H9 (cell line): ENCODE measurements around the gene DALRD3. TPM values are rescaled to one million over a fixed set of nuclear protein-coding genes. Genes with fewer than 3 reads are reported as not detected.

Experiments
- DNase-seq: peaks from one replicate; pipeline ENCODE4 v3.0.0-alpha.2; 2017
- H2AFZ ChIP-seq: one replicate; pipeline ENCODE4 v1.6.1; 2013; ENCODE audit warnings: mild to moderate bottlenecking, low read length, control low read depth, moderate library complexity
- H2AK5ac ChIP-seq: 2 replicates; pipeline ENCODE4 v1.6.1; 2013; ENCODE audit warnings: low read length, control low read depth, mixed read lengths; ENCODE audit not compliant: insufficient read length
- H2BK120ac ChIP-seq: one replicate; pipeline ENCODE4 v1.6.1; 2013; ENCODE audit warnings: low read depth, mild to moderate bottlenecking, low read length, control low read depth, inconsistent platforms; ENCODE audit not compliant: poor library complexity, severe bottlenecking
- H2BK12ac ChIP-seq: 2 replicates; pipeline ENCODE4 v1.6.1; 2013; ENCODE audit warnings: low read length, control low read depth, mixed read lengths, low read depth; ENCODE audit not compliant: insufficient read length
- H2BK15ac ChIP-seq: 2 replicates; pipeline ENCODE4 v1.6.1; 2013; ENCODE audit warnings: low read depth, low read length, control low read depth
- H2BK20ac ChIP-seq: one replicate; pipeline ENCODE4 v1.6.1; 2013; ENCODE audit warnings: low read depth, mild to moderate bottlenecking, low read length, control low read depth, inconsistent platforms; ENCODE audit not compliant: poor library complexity, severe bottlenecking
- H2BK5ac ChIP-seq: 2 replicates; pipeline ENCODE4 v1.6.1; 2013; ENCODE audit warnings: low read length, control low read depth, mixed read lengths; ENCODE audit not compliant: insufficient read length
- H3K14ac ChIP-seq: 2 replicates; pipeline ENCODE4 v1.6.1; 2013; ENCODE audit warnings: low read length, control low read depth; ENCODE audit not compliant: insufficient read depth
- H3K18ac ChIP-seq: 2 replicates; pipeline ENCODE4 v1.6.1; 2013; ENCODE audit warnings: low read depth, mild to moderate bottlenecking, mixed read lengths, low read length, control low read depth; ENCODE audit not compliant: insufficient read length
- H3K23ac ChIP-seq: 2 replicates; pipeline ENCODE4 v1.6.1; 2013; ENCODE audit warnings: low read length, control low read depth, mixed read lengths, low read depth; ENCODE audit not compliant: insufficient read length
- H3K23me2 ChIP-seq: 2 replicates; pipeline ENCODE4 v1.6.1; 2013; ENCODE audit warnings: low read depth, mild to moderate bottlenecking, mixed read lengths, low read length, control low read depth; ENCODE audit not compliant: insufficient read length, poor library complexity, severe bottlenecking
- H3K27ac ChIP-seq: 2 replicates; pipeline ENCODE4 v1.5.1; 2013; ENCODE audit warnings: low read length, control low read depth, mixed read lengths, low read depth; ENCODE audit not compliant: insufficient read length
- H3K27me3 ChIP-seq: 2 replicates; pipeline ENCODE4 v1.6.1; 2013; ENCODE audit warnings: low read length, control low read depth, inconsistent platforms; ENCODE audit not compliant: insufficient read depth
- H3K4ac ChIP-seq: 2 replicates; pipeline ENCODE4 v1.6.1; 2013; ENCODE audit warnings: low read depth, mild to moderate bottlenecking, control low read depth, inconsistent platforms, low read length, moderate library complexity
- H3K4me1 ChIP-seq: 2 replicates; pipeline ENCODE4 v1.6.1; 2013; ENCODE audit warnings: low read length, control low read depth, inconsistent platforms; ENCODE audit not compliant: insufficient read depth
- H3K4me2 ChIP-seq: 2 replicates; pipeline ENCODE4 v1.6.1; 2013; ENCODE audit warnings: low read length, control low read depth, mixed read lengths; ENCODE audit not compliant: insufficient read length, insufficient read depth
- H3K56ac ChIP-seq: 2 replicates; pipeline ENCODE4 v1.6.1; 2013; ENCODE audit warnings: low read depth, mild to moderate bottlenecking, mixed read lengths, low read length, control low read depth; ENCODE audit not compliant: insufficient read length
- H3K79me1 ChIP-seq: 2 replicates; pipeline ENCODE4 v1.6.1; 2013; ENCODE audit warnings: low read depth, mild to moderate bottlenecking, moderate library complexity, low read length, control low read depth, inconsistent platforms; ENCODE audit not compliant: insufficient read depth, poor library complexity, severe bottlenecking
- H3K79me2 ChIP-seq: 2 replicates; pipeline ENCODE4 v1.6.1; 2013; ENCODE audit warnings: low read length, control low read depth, inconsistent platforms; ENCODE audit not compliant: insufficient read depth
- H3K9ac ChIP-seq: 2 replicates; pipeline ENCODE4 v1.6.1; 2013; ENCODE audit warnings: low read length, control low read depth, mixed read lengths; ENCODE audit not compliant: insufficient read length; ENCODE audit errors: extremely low read depth
- H3K9me3 ChIP-seq: one replicate; pipeline ENCODE4 v1.6.1; 2013; ENCODE audit warnings: low read depth, low read length, inconsistent platforms; ENCODE audit not compliant: control insufficient read depth
- H3T11ph ChIP-seq: one replicate; pipeline ENCODE4 v1.6.1; 2013; ENCODE audit warnings: mild to moderate bottlenecking, low read length, control low read depth, inconsistent platforms
- H4K20me1 ChIP-seq: one replicate; pipeline ENCODE4 v1.6.1; 2013; ENCODE audit not compliant: control insufficient read depth, insufficient read length, insufficient read depth
- H4K5ac ChIP-seq: 2 replicates; pipeline ENCODE4 v1.6.1; 2013; ENCODE audit warnings: low read depth, mild to moderate bottlenecking, mixed read lengths, low read length, control low read depth; ENCODE audit not compliant: insufficient read length
- H4K8ac ChIP-seq: replicated peaks from 2 replicates; pipeline ENCODE4 v1.6.1; 2013; ENCODE audit warnings: low read length, control low read depth, mixed read lengths, low read depth; ENCODE audit not compliant: insufficient read length
- H4K91ac ChIP-seq: 2 replicates; pipeline ENCODE4 v1.6.1; 2013; ENCODE audit warnings: low read depth, mild to moderate bottlenecking, moderate library complexity, mixed read lengths, low read length, control low read depth; ENCODE audit not compliant: insufficient read length
- H3K27ac Mint-ChIP-seq, 3 experiments: 2 replicates in 2 of 3; 3 replicates in 1 of 3; pipeline ENCODE4 v1.8.0; 2020 to 2021; ENCODE audit warnings: mixed read lengths in 3 of 3, mild to moderate bottlenecking in 1 of 3, moderate library complexity in 1 of 3
- H3K27me3 Mint-ChIP-seq: 2 replicates; pipeline ENCODE4 v1.8.0; 2021; ENCODE audit warnings: low read depth, mild to moderate bottlenecking, moderate library complexity, mixed read lengths
- H3K36me3 Mint-ChIP-seq, 3 experiments: 2 replicates in 2 of 3; 3 replicates in 1 of 3; pipeline ENCODE4 v1.8.0; 2020 to 2021; ENCODE audit warnings: low read depth in 3 of 3, mixed read lengths in 3 of 3; ENCODE audit not compliant: insufficient read depth in 1 of 3
- H3K4me1 Mint-ChIP-seq, 2 experiments: 2 replicates each; pipeline ENCODE4 v1.8.0; 2020; ENCODE audit warnings: mixed read lengths in 2 of 2
- H3K4me3 Mint-ChIP-seq, 2 experiments: 2 replicates in 1 of 2; 3 replicates in 1 of 2; pipeline ENCODE4 v1.8.0; 2020 to 2021; ENCODE audit warnings: mild to moderate bottlenecking in 2 of 2, mixed read lengths in 2 of 2, moderate library complexity in 1 of 2
- H3K9me3 Mint-ChIP-seq, 2 experiments: 2 replicates in 1 of 2; 3 replicates in 1 of 2; pipeline ENCODE4 v1.8.0; 2020; ENCODE audit warnings: mild to moderate bottlenecking in 2 of 2, mixed read lengths in 2 of 2, moderate library complexity in 1 of 2
- WGBS: extraction: QIAGEN DNeasy Blood & Tissue Kit; methylation state at CpG from one replicate; pipeline ENCODE4 v1.1.7; 2013; ENCODE audit warnings: missing lambda C conversion rate, low lambda C conversion rate, mixed read lengths; ENCODE audit not compliant: insufficient read length; ENCODE audit errors: extremely low coverage; 5-methylcytosine and 5-hydroxymethylcytosine counted together
- total RNA-seq: library from RNA; stranded (reverse); gene quantifications from 2 replicates; pipeline ENCODE4 v1.2.1, GENCODE V29; 2021
- TF ChIP-seq, protein P1 (sequence below): fragments of 200-600 bp; sonication (generic); conservative IDR thresholded peaks from 3 replicates; pipeline ENCODE4 v1.8.0; 2021; ENCODE audit warnings: antibody characterized with exemption, mild to moderate bottlenecking

The DALRD3 gene
- total RNA-seq, 1 experiment from 2014 or later: 32.3 TPM

DNA sequence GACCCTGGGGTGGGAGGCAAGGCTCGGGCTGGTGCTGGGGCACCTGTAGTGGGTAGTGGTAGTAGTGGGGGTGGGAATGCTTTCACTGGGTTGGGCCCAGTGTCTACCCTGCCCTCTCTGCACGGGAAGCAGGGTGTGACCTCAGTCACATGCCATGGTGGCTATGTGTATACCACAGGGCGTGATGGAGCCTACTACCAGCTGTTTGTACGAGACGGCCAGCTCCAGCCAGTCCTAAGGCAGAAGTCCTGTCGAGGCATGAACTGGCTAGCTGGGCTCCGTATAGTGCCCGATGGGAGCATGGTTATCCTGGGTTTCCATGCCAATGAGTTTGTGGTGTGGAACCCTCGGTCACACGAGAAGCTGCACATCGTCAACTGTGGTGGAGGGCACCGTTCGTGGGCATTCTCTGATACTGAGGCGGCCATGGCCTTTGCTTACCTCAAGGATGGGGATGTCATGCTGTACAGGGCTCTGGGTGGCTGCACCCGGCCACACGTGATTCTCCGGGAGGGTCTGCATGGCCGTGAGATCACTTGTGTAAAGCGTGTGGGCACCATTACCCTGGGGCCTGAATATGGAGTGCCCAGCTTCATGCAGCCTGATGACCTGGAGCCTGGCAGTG lies 5.2 kb downstream of the DALRD3 start:
- H2BK5ac ChIP-seq: no peak overlapping the region
- H3K23ac ChIP-seq: no peak overlapping the region
- Mint-ChIP-seq H3K27me3 (no peaks in the 10 kb centered on the region), H3K9me3 (no peaks in the 10 kb centered on the region), H3K27ac (no peak overlapping the region), H3K4me1 (peaks cover 13 to 14% of the 10 kb centered on the region in 2 experiments), H3K36me3 (peaks cover 25 to 70% (median 62%) of the 10 kb centered on the region in 3 experiments), H3K4me3 (peak overlapping the region in 1 of 2 experiments; percentile 34; a peak in 2 of 5 replicates)
- no peak overlapping the region for H2AFZ ChIP-seq
- no peaks in the 10 kb centered on the region; the same call in 1 of the 2 replicates for H3K4me1 ChIP-seq
- no peak overlapping the region for H3K9ac ChIP-seq
- H2BK12ac ChIP-seq: no peak overlapping the region
- no peak overlapping the region for H2BK20ac ChIP-seq
- H3K4me2 ChIP-seq: no peak overlapping the region
- TF ChIP-seq, protein P1, sequence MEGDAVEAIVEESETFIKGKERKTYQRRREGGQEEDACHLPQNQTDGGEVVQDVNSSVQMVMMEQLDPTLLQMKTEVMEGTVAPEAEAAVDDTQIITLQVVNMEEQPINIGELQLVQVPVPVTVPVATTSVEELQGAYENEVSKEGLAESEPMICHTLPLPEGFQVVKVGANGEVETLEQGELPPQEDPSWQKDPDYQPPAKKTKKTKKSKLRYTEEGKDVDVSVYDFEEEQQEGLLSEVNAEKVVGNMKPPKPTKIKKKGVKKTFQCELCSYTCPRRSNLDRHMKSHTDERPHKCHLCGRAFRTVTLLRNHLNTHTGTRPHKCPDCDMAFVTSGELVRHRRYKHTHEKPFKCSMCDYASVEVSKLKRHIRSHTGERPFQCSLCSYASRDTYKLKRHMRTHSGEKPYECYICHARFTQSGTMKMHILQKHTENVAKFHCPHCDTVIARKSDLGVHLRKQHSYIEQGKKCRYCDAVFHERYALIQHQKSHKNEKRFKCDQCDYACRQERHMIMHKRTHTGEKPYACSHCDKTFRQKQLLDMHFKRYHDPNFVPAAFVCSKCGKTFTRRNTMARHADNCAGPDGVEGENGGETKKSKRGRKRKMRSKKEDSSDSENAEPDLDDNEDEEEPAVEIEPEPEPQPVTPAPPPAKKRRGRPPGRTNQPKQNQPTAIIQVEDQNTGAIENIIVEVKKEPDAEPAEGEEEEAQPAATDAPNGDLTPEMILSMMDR: no peak
- no CpG with 5 or more reads among the region's 19 CpGs for WGBS
- H2BK15ac ChIP-seq: no peak overlapping the region
- H3K27ac ChIP-seq: no peak overlapping the region
- H3K18ac ChIP-seq: no peak overlapping the region
- no peaks in the 10 kb centered on the region for H3K9me3 ChIP-seq
- no peak overlapping the region for H4K8ac ChIP-seq
- H3T11ph ChIP-seq: no peak overlapping the region
- no peak for DNase-seq
- H3K27me3 ChIP-seq: no peaks in the 10 kb centered on the region
- H3K4ac ChIP-seq: no peak overlapping the region
- H3K23me2 ChIP-seq: peaks cover 8% of the 10 kb centered on the region
- H3K79me1 ChIP-seq: no peaks in the 10 kb centered on the region
- no peak overlapping the region for H3K14ac ChIP-seq
- no peak overlapping the region for H4K91ac ChIP-seq
- no peak overlapping the region for H2BK120ac ChIP-seq
- H3K79me2 ChIP-seq: peaks cover 7% of the 10 kb centered on the region; the same call in 1 of the 2 replicates
- H4K20me1 ChIP-seq: no peaks in the 10 kb centered on the region
- no peak overlapping the region for H2AK5ac ChIP-seq
- no peak overlapping the region for H4K5ac ChIP-seq
- no peak overlapping the region for H3K56ac ChIP-seq
